ENCODE measurements around the gene SIK2.

The SIK2 gene

DNA sequence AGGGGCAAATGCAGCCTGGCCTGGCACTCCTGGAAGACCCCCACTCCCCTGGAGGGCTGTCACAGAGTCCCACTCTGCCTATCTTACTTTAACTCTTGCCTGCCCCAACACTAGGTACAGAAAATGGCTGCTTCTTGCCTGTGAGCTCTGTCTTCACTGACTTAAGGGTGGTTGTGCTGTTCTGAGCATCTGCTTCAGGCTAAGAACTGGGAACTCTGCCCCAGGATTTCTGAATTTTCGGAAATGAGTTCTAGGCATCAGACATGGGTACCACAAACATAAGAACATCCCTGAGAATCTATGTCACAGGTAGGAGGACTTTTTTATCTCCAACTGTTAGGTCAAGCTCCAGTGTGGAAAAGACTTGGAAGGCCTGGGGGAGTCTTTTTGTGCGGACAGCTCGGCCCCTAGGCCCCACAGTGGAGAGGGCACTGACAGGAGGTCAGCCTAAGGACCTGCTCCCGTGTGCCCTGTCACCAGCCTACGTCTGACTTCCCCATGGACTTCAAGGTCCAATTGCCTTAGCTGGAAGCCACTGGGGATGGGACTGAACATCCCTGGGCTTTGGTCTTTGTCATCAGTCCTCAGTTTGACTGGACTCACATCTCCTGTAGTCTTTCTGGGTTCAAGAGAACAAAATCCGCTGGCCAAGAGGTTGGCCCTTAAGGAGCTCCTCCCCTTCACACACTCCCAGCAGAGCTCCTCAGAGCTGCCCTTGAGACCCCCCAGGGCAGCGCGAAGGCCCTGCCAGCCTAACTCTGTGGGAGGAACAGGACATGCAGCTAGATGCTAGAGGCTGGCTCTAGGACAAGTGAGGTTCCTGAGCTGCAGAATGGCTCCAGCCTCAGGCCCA is 132.1 kb downstream of the SIK2 start:
- DNase-seq, result no peak

DNA sequence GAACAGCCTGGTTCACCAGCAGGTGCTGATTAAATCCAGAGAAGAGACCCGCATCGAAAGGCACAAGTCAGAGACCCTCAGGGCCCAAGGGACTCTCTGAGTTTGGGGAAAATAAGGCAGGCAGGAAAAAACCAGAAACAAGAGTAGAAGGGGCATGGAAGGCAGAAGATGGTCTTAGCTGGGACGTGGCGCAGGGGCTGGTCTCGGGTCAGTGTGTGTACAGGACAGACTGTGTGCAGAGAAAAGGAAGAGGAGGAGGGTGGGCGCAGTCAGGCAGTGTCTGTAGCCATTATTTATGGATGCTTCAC is 132.7 kb downstream of the SIK2 start:
- DNase-seq, result no peak

DNA sequence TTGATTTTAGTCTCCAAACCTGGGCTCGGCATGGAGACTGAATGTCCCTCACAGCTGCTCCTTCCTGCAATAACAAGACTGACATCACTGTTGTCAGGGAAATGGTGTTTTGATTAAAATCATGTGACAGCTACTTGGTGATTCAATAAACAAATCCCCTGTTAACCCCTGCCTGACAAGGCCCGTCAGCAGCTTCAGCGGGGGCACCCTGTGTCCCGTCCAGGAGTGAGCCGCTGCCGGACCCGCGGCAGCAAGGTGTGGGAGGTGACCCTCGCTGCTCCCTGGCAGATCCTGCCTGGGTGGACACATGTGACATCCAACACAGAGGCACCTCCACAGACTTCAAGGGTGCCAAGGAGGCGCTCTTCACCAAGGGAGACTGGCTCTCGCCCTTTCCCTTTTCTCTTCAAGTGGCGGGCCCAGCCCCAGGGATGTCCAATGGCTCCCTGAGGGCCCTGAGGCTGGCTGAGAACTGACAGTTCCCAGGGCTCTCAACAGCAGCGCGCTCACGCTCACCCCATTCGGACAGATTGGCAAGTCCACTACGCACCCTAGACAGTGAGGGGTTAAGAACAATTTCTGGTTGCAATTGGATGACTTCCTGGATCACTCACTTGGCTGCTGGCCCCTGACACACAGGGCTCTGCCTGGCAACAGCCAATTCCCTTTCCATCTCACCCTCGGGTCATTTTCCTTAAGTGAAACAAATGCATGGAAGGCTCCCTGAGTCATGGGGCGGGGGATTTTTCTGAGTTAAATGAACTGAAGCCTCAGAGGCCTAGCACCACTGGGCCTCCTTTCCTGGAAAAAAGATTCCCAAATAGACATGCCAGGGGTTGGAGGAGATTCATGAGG is 133.2 kb downstream of the SIK2 start:
- DNase-seq, result no peak

DNA sequence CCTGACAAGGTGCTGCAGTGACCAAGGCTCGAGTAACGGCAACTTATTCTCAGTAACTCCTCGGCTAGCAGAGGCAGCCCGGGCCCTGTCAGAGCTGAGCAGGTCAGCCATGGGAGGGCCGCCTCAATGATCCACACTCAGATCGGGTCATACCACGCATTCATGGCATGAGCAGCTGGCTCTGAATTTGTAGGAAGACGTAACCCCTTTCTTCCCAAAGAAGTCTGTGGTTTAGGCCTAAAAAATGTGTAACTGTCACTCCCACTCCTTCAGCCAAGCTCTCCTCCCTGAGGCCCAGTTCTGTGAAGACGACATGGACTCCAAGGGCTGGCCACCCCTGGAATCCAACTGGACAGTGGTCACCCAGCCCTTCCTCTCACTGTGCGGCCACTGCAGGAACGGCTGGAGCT is 133.9 kb downstream of the SIK2 start:
- DNase-seq, result no peak

DNA sequence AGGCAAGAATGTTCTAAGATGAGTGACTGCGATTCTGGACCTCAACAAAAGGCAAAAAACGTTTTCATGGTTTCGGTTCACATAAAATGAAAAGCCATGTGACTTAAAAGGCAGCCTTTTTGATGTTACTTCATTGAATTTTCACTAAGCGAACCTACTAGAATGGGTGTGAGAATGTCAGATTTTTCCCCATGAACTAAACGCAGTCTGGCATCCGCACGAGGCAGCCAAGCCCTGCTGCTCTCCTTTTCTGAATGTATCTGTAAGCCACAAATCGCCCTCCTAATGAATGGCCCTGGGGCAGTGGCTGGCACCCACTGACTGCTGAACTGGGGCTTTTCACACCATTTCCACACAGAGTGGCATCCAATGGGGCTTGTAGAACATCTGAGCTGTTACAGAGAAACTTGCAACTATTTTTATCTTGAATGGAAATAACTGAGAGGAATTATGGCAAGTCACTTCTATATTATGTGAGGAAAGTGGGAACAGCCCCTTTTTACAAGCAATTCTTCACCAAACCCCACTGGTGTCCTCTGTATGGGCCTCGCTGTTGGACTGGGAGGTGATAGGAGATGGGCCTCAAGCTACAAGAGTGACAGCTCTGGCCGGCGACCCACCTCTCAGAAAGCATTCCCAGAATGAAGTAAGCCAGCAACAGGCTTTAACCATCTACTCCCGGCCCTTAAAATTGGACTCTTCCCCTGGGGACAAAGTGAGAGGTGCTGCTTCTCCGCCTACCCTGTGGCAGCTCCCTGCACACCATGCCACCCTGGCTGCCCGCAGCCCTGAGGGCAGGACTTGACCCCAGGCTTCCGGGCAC is 134.6 kb downstream of the SIK2 start:
- no peak for DNase-seq

DNA sequence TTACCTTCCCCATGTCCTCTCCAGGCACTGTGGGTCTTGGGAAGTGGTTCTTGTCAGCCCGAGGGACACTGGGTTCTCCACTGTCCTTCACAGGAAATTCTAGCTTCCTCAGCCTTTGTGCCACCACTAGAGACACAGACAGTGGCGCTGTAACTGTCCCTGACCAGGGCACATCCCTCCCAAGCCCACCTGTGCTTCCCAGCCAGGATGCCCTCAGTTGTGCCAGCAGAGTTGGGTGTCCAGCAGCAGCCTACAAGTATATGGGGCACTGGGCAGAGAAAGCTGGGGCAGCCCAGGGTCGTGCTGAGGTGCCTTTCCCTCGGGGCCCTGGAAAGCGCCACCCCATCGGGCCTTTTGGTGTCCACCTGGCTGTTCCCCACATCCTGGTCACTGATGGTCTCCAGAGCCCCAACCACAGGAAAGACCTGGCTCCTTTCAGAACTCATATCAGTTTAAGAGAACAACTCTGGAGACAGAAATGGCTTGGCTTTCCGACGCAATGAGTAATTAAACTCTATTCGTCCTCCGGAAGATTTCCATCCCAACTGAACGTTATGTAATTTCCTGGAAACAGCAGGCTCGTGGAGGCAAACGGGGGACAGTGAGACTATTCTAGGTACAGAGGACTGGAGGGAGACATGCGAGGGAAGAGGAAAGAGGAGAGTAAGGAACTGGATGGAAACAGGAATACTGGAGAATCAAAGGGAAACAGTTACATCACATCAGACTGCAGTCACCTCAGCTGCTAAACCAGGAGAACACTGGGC is 135.4 kb downstream of the SIK2 start:
- no peak for DNase-seq

DNA sequence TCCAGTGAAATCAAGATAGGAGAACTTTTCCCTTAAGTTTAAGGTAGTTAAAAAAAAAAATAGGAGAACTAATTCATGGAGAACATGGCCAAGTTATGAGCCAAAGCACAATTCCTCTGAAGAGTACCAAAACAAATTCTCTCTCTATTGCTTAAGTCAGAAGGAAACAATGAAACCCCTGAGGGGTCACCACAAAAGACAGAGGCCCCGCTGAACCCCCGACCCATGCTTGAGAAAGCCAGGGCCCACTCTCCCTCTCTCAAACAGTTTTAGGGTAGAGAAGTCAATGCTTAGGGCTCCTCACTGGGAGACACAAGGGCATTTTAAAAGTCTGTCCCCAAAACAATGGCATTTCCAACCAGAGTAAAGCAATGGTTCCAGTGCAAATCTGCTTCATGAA is 137.1 kb downstream of the SIK2 start:
- DNase-seq, result no peak

DNA sequence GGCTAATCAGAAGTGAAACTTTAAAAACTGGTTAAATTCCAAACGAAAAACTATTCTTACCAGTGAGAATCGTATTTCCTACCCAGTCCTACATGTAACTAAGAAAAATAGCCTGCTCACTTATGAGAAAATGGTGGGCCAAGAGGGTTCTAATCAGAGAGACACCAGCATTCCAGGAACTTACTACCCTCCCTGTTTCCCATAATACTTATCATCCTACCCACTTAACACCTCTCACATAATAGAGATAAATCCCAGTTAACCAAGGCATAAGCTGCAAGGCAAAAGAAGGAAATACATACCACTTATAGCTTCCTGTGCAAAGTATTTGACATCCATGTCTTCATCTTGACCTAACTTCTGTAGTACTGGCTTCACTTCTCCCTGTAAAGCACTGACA is 139.5 kb downstream of the SIK2 start:
- DNase-seq, result no peak

DNA sequence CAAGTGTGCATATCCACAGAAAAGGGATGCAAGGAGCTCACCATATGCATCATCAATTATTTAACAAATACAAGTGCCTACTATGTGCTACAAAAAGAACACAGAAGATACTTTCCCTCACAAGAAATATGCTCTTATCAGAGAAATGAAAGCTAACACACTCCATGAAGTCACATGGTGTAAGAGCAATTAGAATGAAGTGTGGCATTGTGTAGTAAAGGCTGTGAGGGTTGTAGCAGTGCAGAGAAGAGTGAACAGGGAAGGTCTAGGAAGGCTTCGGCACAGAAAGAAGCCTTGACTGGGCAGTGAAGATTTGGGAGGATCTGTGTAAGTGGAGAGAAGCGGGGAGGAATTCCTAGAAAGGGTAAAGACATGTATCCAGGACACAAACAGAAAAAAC is 141.5 kb downstream of the SIK2 start:
- no peak for DNase-seq

DNA sequence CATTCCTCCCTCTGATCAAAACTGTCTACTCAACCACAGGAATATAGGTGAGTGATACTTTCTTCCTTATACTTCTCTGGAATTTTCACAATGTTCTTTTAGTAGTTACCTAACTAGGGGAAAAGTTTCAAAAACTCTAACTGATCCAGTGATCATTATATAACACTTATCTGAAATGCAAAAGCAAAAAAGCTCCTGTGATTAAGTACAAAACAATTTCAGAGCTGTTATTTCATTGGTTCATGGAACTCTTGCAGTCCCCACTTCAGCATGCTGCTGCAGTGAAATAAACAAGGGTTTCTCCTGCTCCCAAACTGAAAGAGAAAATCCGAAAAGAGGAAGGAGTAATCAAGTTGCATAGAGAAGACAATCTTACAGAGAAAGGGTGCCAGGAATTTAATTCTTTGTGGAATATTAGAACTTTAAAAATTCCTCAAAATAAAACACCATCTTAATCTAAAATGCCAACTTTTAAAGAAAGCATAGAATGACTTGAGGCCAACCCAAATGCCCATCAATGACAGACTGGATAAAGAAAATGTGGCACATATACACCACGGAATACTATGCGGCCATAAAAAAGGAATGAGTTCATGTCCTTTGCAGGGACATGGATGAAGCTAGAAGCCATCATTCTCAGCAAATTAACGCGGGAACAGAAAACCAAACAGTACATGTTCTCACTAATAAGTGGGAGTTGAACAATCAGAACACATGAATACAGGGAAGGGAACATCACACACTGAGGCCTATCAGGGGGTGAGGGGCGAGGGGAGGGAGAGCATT is 143.7 kb downstream of the SIK2 start:
- no peak for DNase-seq

DNA sequence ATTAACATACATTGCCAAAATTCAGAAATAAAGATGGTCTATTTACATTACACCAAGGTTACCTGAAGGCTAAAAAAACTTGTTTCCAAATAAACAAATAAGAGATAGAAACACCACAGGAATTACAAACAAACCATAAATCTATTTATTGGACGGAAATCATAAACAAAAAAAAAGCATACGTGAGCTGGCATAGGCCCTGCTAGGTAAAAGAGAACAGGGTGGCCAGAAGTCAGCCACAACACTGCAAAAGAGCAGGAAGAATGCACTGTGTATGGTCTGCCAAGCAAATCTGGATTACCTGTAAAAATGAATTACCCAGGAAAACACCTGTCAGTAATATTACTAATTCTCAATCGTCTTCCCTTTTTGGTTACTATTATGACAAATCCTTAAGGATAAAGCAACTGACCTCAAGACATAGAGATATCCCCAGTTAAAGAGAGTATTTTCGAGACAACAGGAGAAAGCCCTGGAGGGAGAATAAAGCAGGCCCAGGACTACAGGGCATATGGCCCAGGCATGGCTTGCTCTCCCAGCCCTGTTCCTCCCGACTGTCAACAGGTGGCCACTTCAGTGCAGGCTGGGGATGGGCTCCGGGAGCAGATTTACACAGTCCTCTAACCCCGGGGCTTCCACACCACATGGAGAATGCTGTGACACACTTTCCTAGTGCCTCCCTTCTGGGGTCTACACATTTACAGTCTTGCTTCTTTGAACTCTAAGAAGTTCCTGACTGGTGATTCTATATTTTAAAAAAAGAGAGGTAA is 146.0 kb downstream of the SIK2 start:
- DNase-seq, result no peak

DNA sequence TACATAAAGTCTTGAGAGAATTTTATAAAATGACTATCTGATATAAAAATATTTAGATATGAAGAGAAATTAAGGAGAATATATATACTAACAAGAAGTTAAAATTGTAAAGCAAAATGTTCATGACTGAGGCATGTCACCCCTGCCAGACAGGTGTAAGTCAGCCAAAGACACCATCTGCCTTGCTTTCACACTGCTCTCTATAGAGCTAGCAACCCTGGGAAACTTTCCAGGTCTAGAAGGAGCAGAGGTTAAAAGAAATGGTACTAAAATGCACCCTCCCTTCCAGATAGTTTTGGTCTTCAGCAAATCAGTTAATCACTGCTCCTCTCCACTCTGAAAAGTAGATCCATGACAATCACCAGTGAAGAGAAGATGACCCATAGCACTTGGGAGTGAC is 147.4 kb downstream of the SIK2 start:
- DNase-seq, result no peak

DNA sequence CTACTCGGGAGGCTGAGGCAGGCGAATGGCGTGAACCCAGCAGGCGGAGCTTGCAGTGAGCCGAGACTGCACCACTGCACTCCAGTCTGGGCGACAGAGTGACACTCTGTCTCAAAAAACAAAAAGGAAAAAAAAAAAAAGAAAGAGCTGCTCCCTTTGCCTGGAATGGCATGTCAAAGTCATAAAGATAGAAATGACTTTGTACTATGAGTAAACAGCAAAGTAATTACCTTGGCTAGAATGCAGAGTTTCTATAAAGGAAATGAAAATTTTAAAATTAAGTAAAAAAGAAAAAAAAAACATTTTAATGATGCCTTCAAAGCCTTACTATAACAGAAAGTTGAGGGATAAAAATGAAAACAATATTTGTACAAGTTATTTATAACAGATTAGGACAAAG is 153.8 kb downstream of the SIK2 start:
- no peak for DNase-seq

DNA sequence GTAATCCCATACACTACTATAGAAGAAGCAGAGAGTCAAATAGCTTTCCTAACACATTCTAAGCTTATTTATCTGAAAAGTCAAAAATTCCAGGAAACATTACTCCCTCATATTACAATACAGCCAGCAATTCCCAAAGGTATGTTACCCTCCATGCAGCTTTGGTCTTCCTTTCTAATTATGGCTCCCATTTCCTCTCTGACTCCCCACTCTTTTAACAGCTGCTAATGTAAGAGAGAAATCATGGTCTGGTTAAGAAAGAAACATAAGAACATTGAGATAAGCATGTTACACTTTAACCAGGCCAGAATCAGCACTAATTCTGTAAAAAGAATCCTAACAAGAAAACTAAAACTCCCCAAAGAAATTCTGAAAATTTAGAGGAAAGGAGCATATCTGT is 157.1 kb downstream of the SIK2 start:
- no peak for DNase-seq

DNA sequence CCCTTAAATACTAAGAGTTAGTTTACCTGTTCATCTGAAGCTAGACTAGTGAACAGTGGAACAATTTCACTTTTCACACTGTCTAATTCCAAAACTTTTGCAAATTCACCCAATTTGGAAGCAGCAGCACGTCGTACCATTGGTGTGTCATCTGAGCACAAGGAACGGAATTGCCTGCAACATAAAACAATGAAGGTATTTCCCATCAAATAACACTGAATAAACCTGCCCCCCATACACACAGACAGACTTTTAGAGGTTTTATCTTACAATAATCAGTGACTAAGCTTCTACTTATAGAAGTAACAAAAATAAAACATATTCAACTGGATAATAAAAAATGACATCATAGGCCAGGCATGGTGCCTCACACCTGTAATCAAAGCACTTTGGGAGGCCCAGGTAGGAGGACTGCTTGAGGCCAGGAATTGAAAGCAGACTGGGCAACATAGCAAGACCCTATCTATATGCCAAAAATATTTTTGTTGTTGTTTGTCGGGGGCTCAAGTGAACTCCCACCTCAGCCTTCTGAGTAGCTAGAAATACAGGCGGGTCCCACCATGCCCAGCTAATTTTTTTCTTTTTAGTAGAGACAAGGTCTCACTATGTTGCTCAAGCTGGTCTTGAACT is 157.6 kb downstream of the SIK2 start:
- no peak for DNase-seq

DNA sequence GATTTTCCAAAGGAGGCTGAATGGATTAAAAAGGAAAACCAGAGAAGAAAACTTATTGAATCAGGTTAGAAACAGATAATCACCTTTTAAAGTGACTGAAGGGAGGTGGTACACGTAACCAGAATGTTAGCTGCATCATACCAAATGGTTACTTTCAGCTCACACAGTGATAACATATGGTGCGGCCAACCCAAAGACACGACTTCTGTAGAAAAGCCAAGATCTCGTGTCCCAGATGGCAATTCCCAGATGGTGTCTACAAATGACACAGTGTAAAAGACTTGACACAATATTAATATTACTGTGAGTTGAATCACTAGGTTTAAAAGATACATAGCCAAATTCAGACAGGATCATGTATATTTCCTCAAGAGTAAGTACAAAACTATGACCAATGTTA is 158.8 kb downstream of the SIK2 start:
- no peak for DNase-seq

DNA sequence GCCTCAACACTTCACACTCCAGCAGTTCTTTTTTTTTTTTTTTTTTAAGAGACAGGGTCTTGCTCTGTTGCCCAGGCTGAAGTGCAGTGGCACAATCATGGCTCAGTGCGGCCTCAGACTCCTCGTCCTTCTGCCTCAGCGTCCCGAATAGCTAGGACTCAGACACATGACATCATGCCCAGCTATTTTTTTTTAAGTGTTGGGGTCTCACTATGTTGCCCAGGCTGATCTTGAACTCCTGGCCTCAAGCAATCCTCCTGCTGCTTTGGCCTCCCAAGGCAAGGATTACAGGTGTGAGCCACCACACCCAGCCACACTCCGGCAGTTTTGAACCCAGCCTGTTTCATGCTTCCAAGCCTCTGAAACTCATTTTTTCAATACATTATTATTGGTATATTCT is 160.3 kb downstream of the SIK2 start:
- no peak for DNase-seq

DNA sequence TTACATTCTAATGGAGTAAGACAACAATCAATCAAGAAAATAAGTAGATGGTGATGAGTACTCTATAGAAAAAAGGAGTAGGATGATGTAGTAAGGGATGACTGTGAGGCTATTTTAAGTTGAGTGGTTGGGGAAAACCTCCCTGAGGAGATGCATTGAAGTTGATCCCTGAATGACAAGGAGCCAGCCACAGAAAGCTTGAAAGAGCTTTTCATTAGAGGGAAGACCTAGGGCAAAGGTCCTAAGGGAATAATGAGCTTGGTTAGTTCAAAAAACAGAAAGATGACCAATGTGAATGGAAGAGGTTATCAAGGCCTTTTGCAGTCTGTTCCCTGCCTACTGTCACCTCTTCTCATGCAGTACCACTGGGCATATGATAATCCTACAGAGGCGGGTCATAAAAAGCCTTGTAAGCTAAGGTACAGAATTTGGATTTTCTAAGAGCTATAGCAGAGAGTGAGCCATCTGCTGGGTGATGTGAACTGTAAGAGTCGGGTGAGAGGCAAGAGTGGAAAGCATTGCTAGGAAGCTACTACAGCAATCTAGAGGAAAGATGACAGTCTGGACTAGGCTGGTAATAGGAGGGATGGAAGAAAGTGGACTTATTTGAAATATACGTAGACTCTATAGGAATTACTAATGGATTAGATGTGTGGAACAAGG is 160.9 kb downstream of the SIK2 start:
- no peak for DNase-seq

DNA sequence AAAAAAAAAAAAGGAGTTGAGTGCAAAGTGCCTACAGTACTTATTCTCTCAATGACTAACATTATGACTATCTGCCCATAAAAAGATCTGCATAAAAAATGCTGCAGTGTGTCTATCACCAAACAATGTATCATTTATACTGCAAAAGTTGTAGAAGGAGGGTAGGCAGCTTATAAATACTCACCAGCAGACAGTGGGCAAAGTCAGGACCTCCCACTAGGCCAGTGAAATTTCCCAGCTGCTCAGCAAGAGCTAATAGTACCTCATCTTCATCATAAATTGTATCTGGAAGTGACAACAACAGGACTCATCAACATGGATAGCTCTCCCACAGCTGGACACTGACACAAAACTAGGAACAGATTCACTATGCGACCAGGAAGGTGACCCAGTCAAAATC is 162.4 kb downstream of the SIK2 start:
- DNase-seq, result no peak

Data from 8988T (cell line).